SIG-M5 treated with dmso at 0.1 percent for 504 hours (cell line): ENCODE measurements around the gene PTTG2.

Experiments
- DNase-seq: peaks from one replicate; lab custom pipeline; 2025; ENCODE audit not compliant: unreplicated experiment; lab: John Stamatoyannopoulos, UW

Gene PTTG2

GRCh38 chr4:38005637-38006036 lies 45.4 kb downstream of the PTTG2 start:
- DNase-seq: no peak

- no peak for DNase-seq
Observed at GRCh38 chr4:38007645-38008044, 47.4 kb downstream of the PTTG2 start.

- DNase-seq: no peak
Observed at GRCh38 chr4:38008571-38009021, 48.4 kb downstream of the PTTG2 start.

- DNase-seq: no peak
Observed at GRCh38 chr4:38009421-38009820, 49.2 kb downstream of the PTTG2 start.

GRCh38 chr4:38009949-38010348 lies 49.8 kb downstream of the PTTG2 start:
- no peak for DNase-seq
